ENCODE data around the gene LSS. TPM values are rescaled to one million over a fixed set of nuclear protein-coding genes. Genes with fewer than 3 reads are reported as not detected.
"Not testable (repeated sequence)": the region's sequence is repeated elsewhere in the genome, so short reads cannot be mapped to it uniquely, and the experiment has no call there.

Gene LSS
- total RNA-seq, 2 donors from 2014 or later, result 78.2 to 142 TPM

GRCh38 chr21:46226920-46227599, 1.5 kb downstream of the LSS start:
- Histone ChIP-seq H3K27ac (peak overlapping the region; percentile 73), H3K9ac (ENCODE audit: low read depth in 2 of 2, low read length in 2 of 2) (no peak overlapping the region), H3K4me1 (peaks cover 3% of the 10 kb centered on the region), H3K9me3 (no peaks in the 10 kb centered on the region), H3K4me3 (peak overlapping the region; percentile 96), H3K27me3 (no peaks in the 10 kb centered on the region), H3K36me3 (no peaks in the 10 kb centered on the region)
- no peak for DNase-seq
- no peak for TF ChIP-seq CTCF (IDR thresholded peaks at IDR 0.05)
- intact Hi-C loops (cut with DNase I), result loop anchor here (10.0 kb wide), 1 partner anchor 98 kb away; the partner anchor contains the start of genes C21orf58 and PCNT

- no peak overlapping the region for H3K27ac ChIP-seq
- no peaks in the 10 kb centered on the region for H3K27me3 ChIP-seq
- H3K4me1 ChIP-seq, result peaks cover 3% of the 10 kb centered on the region
- TF ChIP-seq CTCF (IDR thresholded peaks at IDR 0.05), result no peak
- H3K4me3 ChIP-seq, result no peak overlapping the region
- no peak for DNase-seq
- no peak overlapping the region for H3K9ac ChIP-seq (ENCODE audit: low read depth in 2 of 2, low read length in 2 of 2)
- intact Hi-C loops (cut with DNase I), result loop anchor here (10.0 kb wide), 1 partner anchor 99 kb away; the partner anchor contains the start of genes C21orf58 and PCNT
- H3K36me3 ChIP-seq, result no peaks in the 10 kb centered on the region
- no peaks in the 10 kb centered on the region for H3K9me3 ChIP-seq
Measured at GRCh38 chr21:46226146-46226545, 2.4 kb downstream of the LSS start.

- not testable (repeated sequence) for H3K9ac ChIP-seq (ENCODE audit: low read depth in 2 of 2, low read length in 2 of 2); H3K4me3 ChIP-seq; H3K27ac ChIP-seq; DNase-seq; H3K9me3 ChIP-seq; H3K36me3 ChIP-seq; H3K4me1 ChIP-seq; H3K27me3 ChIP-seq
- intact Hi-C loops (cut with DNase I), result loop anchor here (10.0 kb wide), 1 partner anchor 101 kb away; the partner anchor contains the start of genes C21orf58 and PCNT
Measured at GRCh38 chr21:46223661-46224060, 4.9 kb downstream of the LSS start.

GRCh38 chr21:46223217-46223616, 5.4 kb downstream of the LSS start:
- Histone ChIP-seq H3K36me3 (peaks cover 4% of the 10 kb centered on the region), H3K27me3 (no peaks in the 10 kb centered on the region), H3K9ac (ENCODE audit: low read depth in 2 of 2, low read length in 2 of 2) (no peak overlapping the region), H3K4me3 (no peak overlapping the region), H3K9me3 (no peaks in the 10 kb centered on the region), H3K27ac (no peak overlapping the region), H3K4me1 (peaks cover 3% of the 10 kb centered on the region)
- no peak for TF ChIP-seq CTCF (IDR thresholded peaks at IDR 0.05)
- intact Hi-C loops (cut with DNase I), result loop anchor here (10.0 kb wide), 1 partner anchor 102 kb away; the partner anchor contains the start of genes C21orf58 and PCNT
- no peak for DNase-seq

- no peaks in the 10 kb centered on the region for H3K27me3 ChIP-seq
- no peaks in the 10 kb centered on the region for H3K9me3 ChIP-seq
- peaks cover 3% of the 10 kb centered on the region for H3K4me1 ChIP-seq
- no peak for TF ChIP-seq CTCF (IDR thresholded peaks at IDR 0.05)
- H3K4me3 ChIP-seq, result no peak overlapping the region
- peaks cover 4% of the 10 kb centered on the region for H3K36me3 ChIP-seq
- intact Hi-C loops (cut with DNase I), result loop anchor here (10.0 kb wide), 1 partner anchor 102 kb away; the partner anchor contains the start of genes C21orf58 and PCNT
- H3K27ac ChIP-seq, result no peak overlapping the region
- no peak for DNase-seq
- H3K9ac ChIP-seq (ENCODE audit: low read depth in 2 of 2, low read length in 2 of 2), result no peak overlapping the region
Measured at GRCh38 chr21:46222436-46223116, 6.0 kb downstream of the LSS start.

Data from colonic mucosa (tissue), 4 donors.